CD14-positive monocyte (primary cell): ENCODE results near the gene SYPL1. TPM values are rescaled to one million over a fixed set of nuclear protein-coding genes. Genes with fewer than 3 reads are reported as not detected.

Experiments used
- DNase-seq, 3 donors: peaks; one replicate each; pipeline ENCODE4 v3.0.0-alpha.2; 2011 to 2022
- H2AFZ ChIP-seq: 2 replicates; pipeline ENCODE4 v1.6.0; 2012; ENCODE audit warnings: mild to moderate bottlenecking, low read depth, low read length, inconsistent platforms; ENCODE audit not compliant: insufficient read depth, poor library complexity, severe bottlenecking
- H3K27ac ChIP-seq, 2 donors: 1 replicate in 1 of 2; 2 replicates in 1 of 2; pipeline ENCODE4 v1.5.1; 2012 to 2013; ENCODE audit warnings: low read length in 2 of 2, control low read depth in 1 of 2, inconsistent platforms in 1 of 2, low read depth in 1 of 2, mild to moderate bottlenecking in 1 of 2
- H3K27me3 ChIP-seq, 2 donors: one replicate each; pipeline versions ENCODE4 v1.6.0 to v1.6.1; 2011 to 2013; ENCODE audit warnings: low read length in 2 of 2; ENCODE audit not compliant: control insufficient read depth in 2 of 2, insufficient read depth in 2 of 2
- H3K36me3 ChIP-seq, 2 donors: replicated peaks in 1 of 2; 1 replicate in 1 of 2; 2 replicates in 1 of 2; pipeline versions ENCODE4 v1.5.1 to v1.6.1; 2012 to 2013; ENCODE audit warnings: low read length in 2 of 2, control low read depth in 1 of 2, inconsistent platforms in 1 of 2, mild to moderate bottlenecking in 1 of 2; ENCODE audit not compliant: insufficient read depth in 2 of 2, control insufficient read depth in 1 of 2
- H3K4me1 ChIP-seq, 2 donors: 1 replicate in 1 of 2; 2 replicates in 1 of 2; pipeline versions ENCODE4 v1.5.1 to v1.6.1; 2012 to 2013; ENCODE audit warnings: low read length in 2 of 2, control low read depth in 1 of 2, inconsistent platforms in 1 of 2, mild to moderate bottlenecking in 1 of 2, moderate library complexity in 1 of 2; ENCODE audit not compliant: insufficient read depth in 2 of 2, control insufficient read depth in 1 of 2
- H3K4me2 ChIP-seq: replicated peaks from 2 replicates; pipeline ENCODE3; 2012; ENCODE audit warnings: low read length, moderate library complexity, mild to moderate bottlenecking; ENCODE audit not compliant: poor library complexity, severe bottlenecking; ENCODE audit errors: extremely low read depth
- H3K4me3 ChIP-seq, 3 experiments: fragments of 200-600 bp in 1 of 3; sonication (generic) in 1 of 3; replicated peaks in 1 of 3; 1 replicate in 2 of 3; 2 replicates in 1 of 3; pipeline ENCODE4 v1.5.1; 2011 to 2013; ENCODE audit warnings: low read length in 3 of 3, mild to moderate bottlenecking in 3 of 3, control low read depth in 2 of 3, low read depth in 2 of 3, inconsistent platforms in 1 of 3, moderate library complexity in 1 of 3
- H3K79me2 ChIP-seq: 2 replicates; pipeline ENCODE4 v1.6.0; 2012; ENCODE audit warnings: mild to moderate bottlenecking, control low read depth, inconsistent platforms, low read length, moderate library complexity; ENCODE audit not compliant: insufficient read depth
- H3K9ac ChIP-seq: 2 replicates; pipeline ENCODE4 v1.6.0; 2017; ENCODE audit warnings: low read length, mild to moderate bottlenecking; ENCODE audit not compliant: insufficient read depth, poor library complexity, severe bottlenecking
- H3K9me3 ChIP-seq, 2 donors: replicated peaks in 1 of 2; 1 replicate in 1 of 2; 2 replicates in 1 of 2; pipeline versions ENCODE4 v1.5.1 to v1.6.1; 2012 to 2013; ENCODE audit warnings: low read length in 2 of 2, control low read depth in 1 of 2; ENCODE audit not compliant: control insufficient read depth in 1 of 2, insufficient read depth in 1 of 2
- H4K20me1 ChIP-seq: 2 replicates; pipeline ENCODE4 v1.6.0; 2012; ENCODE audit warnings: mild to moderate bottlenecking, low read length, control low read depth, moderate library complexity; ENCODE audit not compliant: insufficient read depth
- H3K27ac Mint-ChIP-seq, 7 donors: one replicate each; pipeline ENCODE4 v1.8.0; 2020; ENCODE audit warnings: mild to moderate bottlenecking in 7 of 7, mixed read lengths in 7 of 7, moderate library complexity in 6 of 7, inconsistent platforms in 2 of 7
- H3K27me3 Mint-ChIP-seq, 3 donors: one replicate each; pipeline ENCODE4 v1.8.0; 2021 to 2022; ENCODE audit warnings: low read depth in 3 of 3, mild to moderate bottlenecking in 3 of 3, mixed read lengths in 3 of 3, moderate library complexity in 3 of 3, inconsistent platforms in 1 of 3
- H3K36me3 Mint-ChIP-seq, 2 donors: one replicate each; pipeline ENCODE4 v1.8.0; 2020; ENCODE audit warnings: mixed read lengths in 2 of 2, inconsistent platforms in 1 of 2, mild to moderate bottlenecking in 1 of 2
- H3K4me1 Mint-ChIP-seq: one replicate; pipeline ENCODE4 v1.8.0; 2020; ENCODE audit warnings: mild to moderate bottlenecking, mixed read lengths
- H3K4me3 Mint-ChIP-seq, 2 donors: one replicate each; pipeline ENCODE4 v1.8.0; 2020; ENCODE audit warnings: mild to moderate bottlenecking in 2 of 2, mixed read lengths in 2 of 2, moderate library complexity in 1 of 2
- H3K9me3 Mint-ChIP-seq, 7 donors: one replicate each; pipeline ENCODE4 v1.8.0; 2020 to 2022; ENCODE audit warnings: mixed read lengths in 7 of 7, mild to moderate bottlenecking in 6 of 7, moderate library complexity in 6 of 7, inconsistent platforms in 2 of 7
- WGBS: methylation state at CpG from one replicate; pipeline ENCODE4 v1.1.5; 2013; ENCODE audit warnings: missing lambda C conversion rate; ENCODE audit not compliant: insufficient coverage; 5-methylcytosine and 5-hydroxymethylcytosine counted together
- intact Hi-C, 2 donors: fragments of 100-400 bp; cut with micrococcal nuclease; formaldehyde crosslinking; loops; one replicate each; pipeline versions ENCODE4 v1.15.0 to v1.15.1; 2023
- polyA plus RNA-seq, 3 donors: library from polyadenylated mRNA; depleted of rRNA in 1 of 3; unstranded in 2 of 3; stranded (reverse) in 1 of 3; fragments of 300-500 nt in 2 of 3; fragments of >200 nt in 1 of 3; fragmentation: Illumina TruSeq in 2 of 3; gene quantifications; 1 replicate in 2 of 3; 2 replicates in 1 of 3; pipeline ENCODE4 v1.2.3, GENCODE V29; 2012 to 2021
- TF ChIP-seq, protein P1 (sequence below): fragments of 200-600 bp; IDR thresholded peaks from one replicate; pipeline ENCODE4 v1.8.0; 2022; ENCODE audit warnings: antibody characterized with exemption, mild to moderate bottlenecking

The SYPL1 gene
- polyA plus RNA-seq, 3 donors = 22.3 to 82.1 (median 64.7) TPM

DNA sequence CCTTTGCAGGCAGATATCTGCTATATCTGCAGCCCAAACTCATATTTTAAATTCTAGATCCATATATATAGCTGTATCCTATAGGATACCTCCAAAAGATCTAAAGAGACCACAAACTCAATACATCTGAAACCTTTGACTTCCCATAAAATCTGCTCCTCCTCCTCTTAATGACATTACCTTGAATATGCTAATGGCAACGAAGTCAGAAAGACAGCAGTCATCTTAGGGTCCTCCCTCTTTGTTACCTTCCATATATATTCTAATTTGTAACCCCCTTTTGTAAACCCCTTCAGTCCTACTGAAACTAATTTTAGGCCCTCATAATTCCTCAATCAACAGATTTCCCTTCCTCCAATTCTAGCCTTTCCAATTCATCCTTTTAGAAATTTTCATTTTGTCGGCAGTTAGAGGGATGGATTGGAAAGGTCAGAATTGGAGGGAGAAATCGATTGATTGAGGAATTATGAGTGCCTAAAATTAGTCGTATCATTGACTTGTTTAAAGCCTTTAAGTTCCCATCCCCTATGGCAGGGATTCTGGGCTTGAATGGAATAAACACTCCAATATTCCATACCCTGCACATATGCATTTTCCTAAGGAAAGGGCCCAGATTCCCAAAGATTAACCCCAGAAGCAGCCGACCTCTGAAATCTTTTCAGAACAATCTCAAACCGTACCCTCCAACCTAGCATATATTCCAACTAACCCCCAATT lies 2.4 kb downstream of the SYPL1 start:
- no peak for DNase-seq
- H3K4me3 Mint-ChIP-seq = peak overlapping the region in 1 of 2 donors; percentile 60
- H3K9me3 Mint-ChIP-seq = no peaks in the 10 kb centered on the region
- Histone ChIP-seq H3K36me3 (no peaks in the 10 kb centered on the region), H3K79me2 (peaks cover 70% of the 10 kb centered on the region), H2AFZ (no peak overlapping the region), H3K9ac (no peak overlapping the region), H3K27ac (no peak overlapping the region), H3K4me1 (peaks cover 16 to 38% of the 10 kb centered on the region in 2 donors), H3K4me3 (no peak overlapping the region), H3K9me3 (no peaks in the 10 kb centered on the region), H3K27me3 (no peaks in the 10 kb centered on the region), H3K4me2 (no peak overlapping the region), H4K20me1 (peaks cover 57% of the 10 kb centered on the region)
- H3K4me1 Mint-ChIP-seq = peaks cover 41% of the 10 kb centered on the region
- intact Hi-C loops = no loop called here
- H3K27ac Mint-ChIP-seq = peak overlapping the region in 1 of 7 donors; percentile 28
- H3K36me3 Mint-ChIP-seq = peaks cover 5 to 15% of the 10 kb centered on the region in 2 donors
- TF ChIP-seq, protein P1, sequence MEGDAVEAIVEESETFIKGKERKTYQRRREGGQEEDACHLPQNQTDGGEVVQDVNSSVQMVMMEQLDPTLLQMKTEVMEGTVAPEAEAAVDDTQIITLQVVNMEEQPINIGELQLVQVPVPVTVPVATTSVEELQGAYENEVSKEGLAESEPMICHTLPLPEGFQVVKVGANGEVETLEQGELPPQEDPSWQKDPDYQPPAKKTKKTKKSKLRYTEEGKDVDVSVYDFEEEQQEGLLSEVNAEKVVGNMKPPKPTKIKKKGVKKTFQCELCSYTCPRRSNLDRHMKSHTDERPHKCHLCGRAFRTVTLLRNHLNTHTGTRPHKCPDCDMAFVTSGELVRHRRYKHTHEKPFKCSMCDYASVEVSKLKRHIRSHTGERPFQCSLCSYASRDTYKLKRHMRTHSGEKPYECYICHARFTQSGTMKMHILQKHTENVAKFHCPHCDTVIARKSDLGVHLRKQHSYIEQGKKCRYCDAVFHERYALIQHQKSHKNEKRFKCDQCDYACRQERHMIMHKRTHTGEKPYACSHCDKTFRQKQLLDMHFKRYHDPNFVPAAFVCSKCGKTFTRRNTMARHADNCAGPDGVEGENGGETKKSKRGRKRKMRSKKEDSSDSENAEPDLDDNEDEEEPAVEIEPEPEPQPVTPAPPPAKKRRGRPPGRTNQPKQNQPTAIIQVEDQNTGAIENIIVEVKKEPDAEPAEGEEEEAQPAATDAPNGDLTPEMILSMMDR = no peak
- H3K27me3 Mint-ChIP-seq = peaks cover 0 to 2% (median under 1%) of the 10 kb centered on the region in 3 donors
- 31% methylated on average over 3 of the region's 6 CpGs for WGBS

DNA sequence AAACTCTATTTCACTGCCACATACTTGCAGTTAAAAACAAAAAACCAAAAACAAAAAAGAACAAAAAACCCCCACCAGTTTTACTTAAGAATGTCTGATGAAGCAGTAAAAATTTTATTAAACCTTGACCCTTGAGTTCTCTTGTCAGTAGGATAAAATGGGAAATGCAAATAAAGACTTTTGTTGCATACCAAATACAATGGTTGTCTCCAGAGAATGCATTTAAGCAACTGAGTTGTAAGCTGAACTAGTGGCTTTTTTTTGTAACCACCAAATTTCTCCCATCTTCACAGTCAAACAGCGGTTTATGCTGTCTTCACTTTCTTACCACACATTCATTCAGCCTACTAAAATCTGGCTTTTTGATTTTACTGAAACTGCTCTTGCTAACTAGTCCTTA lies 3.1 kb downstream of the SYPL1 start:
- Histone ChIP-seq H3K79me2 (peaks cover 76% of the 10 kb centered on the region), H3K4me3 (no peak overlapping the region), H3K36me3 (no peaks in the 10 kb centered on the region), H3K4me1 (peaks cover 16 to 38% of the 10 kb centered on the region in 2 donors), H2AFZ (no peak overlapping the region), H3K9ac (no peak overlapping the region), H4K20me1 (peaks cover 63% of the 10 kb centered on the region), H3K27me3 (no peaks in the 10 kb centered on the region), H3K9me3 (no peaks in the 10 kb centered on the region), H3K27ac (no peak overlapping the region), H3K4me2 (no peak overlapping the region)
- H3K4me1 Mint-ChIP-seq = peaks cover 38% of the 10 kb centered on the region
- no peak for DNase-seq
- peaks cover 0 to 2% (median 0%) of the 10 kb centered on the region in 3 donors for H3K27me3 Mint-ChIP-seq
- no peaks in the 10 kb centered on the region for H3K9me3 Mint-ChIP-seq
- H3K27ac Mint-ChIP-seq = no peak overlapping the region
- H3K4me3 Mint-ChIP-seq = no peak overlapping the region
- H3K36me3 Mint-ChIP-seq = peaks cover 5 to 15% of the 10 kb centered on the region in 2 donors
- intact Hi-C loops = no loop called here
- TF ChIP-seq, protein P1 = no peak
- no CpG with 5 or more reads among the region's 1 CpG for WGBS
